Erythroblast (primary cell): ENCODE measurements around the gene RPL31.

Experiments
- GATA1 ChIP-seq: IDR thresholded peaks from 2 replicates; pipeline ENCODE4 v1.6.1; 2011; ENCODE audit warnings: low read depth, mild to moderate bottlenecking, control low read depth, low read length, moderate library complexity
- POLR2A ChIP-seq: IDR thresholded peaks from 2 replicates; pipeline ENCODE4 v1.6.1; 2011; ENCODE audit warnings: mild to moderate bottlenecking, low read length

DNA sequence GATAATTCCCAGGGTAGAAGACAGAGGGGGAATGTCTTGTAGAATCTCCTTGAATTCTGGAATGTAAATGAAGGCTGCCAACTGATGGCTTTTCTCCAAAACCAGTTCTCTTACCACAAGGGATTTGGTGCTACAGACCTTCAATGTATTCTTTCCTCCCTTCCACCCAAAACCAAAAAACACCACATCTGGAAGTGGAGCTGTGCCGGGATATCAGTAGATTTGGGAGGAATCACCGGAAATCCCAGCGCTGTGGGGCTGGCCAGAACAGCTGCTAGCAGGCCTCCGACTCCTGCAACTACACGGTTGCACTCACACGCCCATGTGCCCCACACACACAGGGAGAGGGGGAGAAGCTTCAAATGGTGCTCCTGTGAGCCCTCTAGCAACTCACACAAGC is 45.7 kb downstream of the RPL31 start:
- no peak for TF ChIP-seq POLR2A
- TF ChIP-seq GATA1: no peak
